Astrocyte (in vitro differentiated cells and primary cell): ENCODE results near the gene SLC38A3. TPM values are rescaled to one million over a fixed set of nuclear protein-coding genes. Genes with fewer than 3 reads are reported as not detected.

Source experiments
- DNase-seq: peaks from one replicate; pipeline ENCODE4 v3.0.0-alpha.2; 2010; ENCODE audit warnings: low read depth
- FAIRE-seq: peaks from 2 replicates; lab custom pipeline; 2011; peaks lifted over from hg19 to GRCh38; lab: Jason Lieb, UNC
- H2AFZ ChIP-seq: 2 replicates; pipeline ENCODE4 v1.6.0; 2012; ENCODE audit warnings: low read depth, low read length, inconsistent platforms
- H3K27ac ChIP-seq: 2 replicates; pipeline ENCODE4 v1.5.1; 2011; ENCODE audit warnings: low read depth, low read length, inconsistent platforms
- H3K27me3 ChIP-seq: 2 replicates; pipeline ENCODE4 v1.6.0; 2011; ENCODE audit warnings: low read length, inconsistent platforms; ENCODE audit not compliant: insufficient read depth
- H3K36me3 ChIP-seq: 2 replicates; pipeline ENCODE4 v1.5.1; 2011; ENCODE audit warnings: low read length, inconsistent platforms; ENCODE audit not compliant: insufficient read depth
- H3K4me1 ChIP-seq: 2 replicates; pipeline ENCODE4 v1.5.1; 2011; ENCODE audit warnings: low read length, inconsistent platforms; ENCODE audit not compliant: insufficient read depth
- H3K4me2 ChIP-seq: 2 replicates; pipeline ENCODE4 v1.6.0; 2012; ENCODE audit warnings: low read length, inconsistent platforms
- H3K4me3 ChIP-seq: 2 replicates; pipeline ENCODE4 v1.5.1; 2011; ENCODE audit warnings: low read depth, mild to moderate bottlenecking, low read length, inconsistent platforms; ENCODE audit not compliant: insufficient read depth
- H3K79me2 ChIP-seq: 2 replicates; pipeline ENCODE4 v1.6.0; 2012; ENCODE audit warnings: mild to moderate bottlenecking, low read length, inconsistent platforms; ENCODE audit not compliant: insufficient read depth
- H3K9ac ChIP-seq: 2 replicates; pipeline ENCODE4 v1.6.0; 2012; ENCODE audit warnings: mild to moderate bottlenecking, low read length, inconsistent platforms
- H3K9me3 ChIP-seq: 2 replicates; pipeline ENCODE4 v1.5.1; 2012; ENCODE audit warnings: low read depth, mild to moderate bottlenecking, low read length, inconsistent platforms; ENCODE audit not compliant: insufficient read depth
- H4K20me1 ChIP-seq: 2 replicates; pipeline ENCODE4 v1.6.0; 2012; ENCODE audit warnings: low read length, inconsistent platforms; ENCODE audit not compliant: insufficient read depth
- H3K27ac Mint-ChIP-seq: one replicate; pipeline ENCODE4 v1.8.0; 2021; ENCODE audit warnings: mild to moderate bottlenecking, mixed read lengths; ENCODE audit not compliant: unreplicated experiment
- H3K27me3 Mint-ChIP-seq: one replicate; pipeline ENCODE4 v1.8.0; 2021; ENCODE audit warnings: low read depth, mixed read lengths; ENCODE audit not compliant: unreplicated experiment
- H3K36me3 Mint-ChIP-seq: one replicate; pipeline ENCODE4 v1.8.0; 2021; ENCODE audit warnings: low read depth, mixed read lengths; ENCODE audit not compliant: unreplicated experiment
- H3K4me1 Mint-ChIP-seq: one replicate; pipeline ENCODE4 v1.8.0; 2021; ENCODE audit warnings: low read depth, mixed read lengths; ENCODE audit not compliant: unreplicated experiment
- H3K4me3 Mint-ChIP-seq: one replicate; pipeline ENCODE4 v1.8.0; 2021; ENCODE audit warnings: mild to moderate bottlenecking, moderate library complexity, mixed read lengths; ENCODE audit not compliant: unreplicated experiment
- H3K9me3 Mint-ChIP-seq: one replicate; pipeline ENCODE4 v1.8.0; 2021; ENCODE audit warnings: mild to moderate bottlenecking, mixed read lengths; ENCODE audit not compliant: unreplicated experiment
- CTCF ChIP-seq: IDR thresholded peaks from 2 replicates; pipeline ENCODE4 v1.5.1; 2011; ENCODE audit warnings: low read depth, mild to moderate bottlenecking, inconsistent platforms, low read length, moderate library complexity; ENCODE audit not compliant: insufficient read depth
- EZH2 ChIP-seq: IDR thresholded peaks from 2 replicates; pipeline ENCODE4 v1.6.1; 2012; ENCODE audit warnings: mild to moderate bottlenecking, low read length, inconsistent platforms; ENCODE audit not compliant: insufficient read depth
- total RNA-seq: library from RNA; stranded (reverse); gene quantifications from 2 replicates; pipeline ENCODE4 v1.2.1, GENCODE V29; 2021

The SLC38A3 gene
- total RNA-seq, 1 donor from 2014 or later: 0.68 TPM

GRCh38 chr3:50195501-50196252 lies 9.4 kb upstream of the SLC38A3 start:
- H3K4me3 ChIP-seq: no peak overlapping the region
- no peak overlapping the region for H3K27ac Mint-ChIP-seq
- H2AFZ ChIP-seq: no peak overlapping the region
- FAIRE-seq (no peak), DNase-seq (no peak)
- H3K9me3 Mint-ChIP-seq: no peaks in the 10 kb centered on the region
- H3K36me3 ChIP-seq: no peaks in the 10 kb centered on the region
- no peak overlapping the region for H3K27ac ChIP-seq
- H3K4me2 ChIP-seq: no peak overlapping the region
- H3K79me2 ChIP-seq: no peaks in the 10 kb centered on the region
- peaks cover 21% of the 10 kb centered on the region for H3K27me3 ChIP-seq
- no peaks in the 10 kb centered on the region for H4K20me1 ChIP-seq
- H3K9me3 ChIP-seq: no peaks in the 10 kb centered on the region
- H3K4me3 Mint-ChIP-seq: no peak overlapping the region
- H3K36me3 Mint-ChIP-seq: no peaks in the 10 kb centered on the region
- H3K4me1 Mint-ChIP-seq: no peaks in the 10 kb centered on the region
- H3K27me3 Mint-ChIP-seq: peaks cover 38% of the 10 kb centered on the region
- peaks cover 6% of the 10 kb centered on the region for H3K4me1 ChIP-seq
- TF ChIP-seq CTCF (no peak), EZH2 (no peak)
- H3K9ac ChIP-seq: no peak overlapping the region

- H3K9ac ChIP-seq: no peak overlapping the region
- H4K20me1 ChIP-seq: no peaks in the 10 kb centered on the region
- Mint-ChIP-seq H3K27me3 (peaks cover 37% of the 10 kb centered on the region), H3K9me3 (no peaks in the 10 kb centered on the region), H3K4me1 (no peaks in the 10 kb centered on the region), H3K36me3 (no peaks in the 10 kb centered on the region), H3K27ac (no peak overlapping the region), H3K4me3 (no peak overlapping the region)
- no peak overlapping the region for H3K4me3 ChIP-seq
- H3K9me3 ChIP-seq: no peaks in the 10 kb centered on the region
- no peak overlapping the region for H3K27ac ChIP-seq
- no peak for FAIRE-seq
- no peaks in the 10 kb centered on the region for H3K36me3 ChIP-seq
- no peak overlapping the region for H2AFZ ChIP-seq
- H3K27me3 ChIP-seq: peaks cover 21% of the 10 kb centered on the region
- TF ChIP-seq CTCF (no peak), EZH2 (no peak)
- H3K4me2 ChIP-seq: no peak overlapping the region
- no peaks in the 10 kb centered on the region for H3K79me2 ChIP-seq
- peaks cover 6% of the 10 kb centered on the region for H3K4me1 ChIP-seq
- no peak for DNase-seq
Observed at GRCh38 chr3:50196253-50196801, 8.7 kb upstream of the SLC38A3 start.
